ENCODE results near the gene TSPAN17. TPM values are rescaled to one million over a fixed set of nuclear protein-coding genes. Genes with fewer than 3 reads are reported as not detected.

The TSPAN17 gene
- total and polyA plus RNA-seq, 9 of the 15 experiments (the other 6 are each of a cell fraction or from before 2014, with no cell fraction given), result 0.73 to 58.3 (median 34.5) TPM

GRCh38 chr5:176648474-176649194 lies 1.4 kb downstream of the TSPAN17 start (continued):
- TF ChIP-seq ETS1 (conservative IDR thresholded peaks at IDR 0.05; ENCODE audit: control insufficient read depth, low read depth, low read length), result 0 out of 2 replicates have a peak, but pooled peaks have one; percentile 31
- TF ChIP-seq POLR2AphosphoS5 (IDR thresholded peaks at IDR 0.05; ENCODE audit: control insufficient read depth, insufficient read depth, low read depth, low read length), result peak; percentile 95
- no peak for TF ChIP-seq ZKSCAN3 (CRISPR knock-in tag; IDR thresholded peaks at IDR 0.05)
- peak; percentile 50; the same call in 1 of the 2 replicates for TF ChIP-seq SMARCC2 (IDR thresholded peaks at IDR 0.05; ENCODE audit: low read depth)
- TF ChIP-seq, protein P1, sequence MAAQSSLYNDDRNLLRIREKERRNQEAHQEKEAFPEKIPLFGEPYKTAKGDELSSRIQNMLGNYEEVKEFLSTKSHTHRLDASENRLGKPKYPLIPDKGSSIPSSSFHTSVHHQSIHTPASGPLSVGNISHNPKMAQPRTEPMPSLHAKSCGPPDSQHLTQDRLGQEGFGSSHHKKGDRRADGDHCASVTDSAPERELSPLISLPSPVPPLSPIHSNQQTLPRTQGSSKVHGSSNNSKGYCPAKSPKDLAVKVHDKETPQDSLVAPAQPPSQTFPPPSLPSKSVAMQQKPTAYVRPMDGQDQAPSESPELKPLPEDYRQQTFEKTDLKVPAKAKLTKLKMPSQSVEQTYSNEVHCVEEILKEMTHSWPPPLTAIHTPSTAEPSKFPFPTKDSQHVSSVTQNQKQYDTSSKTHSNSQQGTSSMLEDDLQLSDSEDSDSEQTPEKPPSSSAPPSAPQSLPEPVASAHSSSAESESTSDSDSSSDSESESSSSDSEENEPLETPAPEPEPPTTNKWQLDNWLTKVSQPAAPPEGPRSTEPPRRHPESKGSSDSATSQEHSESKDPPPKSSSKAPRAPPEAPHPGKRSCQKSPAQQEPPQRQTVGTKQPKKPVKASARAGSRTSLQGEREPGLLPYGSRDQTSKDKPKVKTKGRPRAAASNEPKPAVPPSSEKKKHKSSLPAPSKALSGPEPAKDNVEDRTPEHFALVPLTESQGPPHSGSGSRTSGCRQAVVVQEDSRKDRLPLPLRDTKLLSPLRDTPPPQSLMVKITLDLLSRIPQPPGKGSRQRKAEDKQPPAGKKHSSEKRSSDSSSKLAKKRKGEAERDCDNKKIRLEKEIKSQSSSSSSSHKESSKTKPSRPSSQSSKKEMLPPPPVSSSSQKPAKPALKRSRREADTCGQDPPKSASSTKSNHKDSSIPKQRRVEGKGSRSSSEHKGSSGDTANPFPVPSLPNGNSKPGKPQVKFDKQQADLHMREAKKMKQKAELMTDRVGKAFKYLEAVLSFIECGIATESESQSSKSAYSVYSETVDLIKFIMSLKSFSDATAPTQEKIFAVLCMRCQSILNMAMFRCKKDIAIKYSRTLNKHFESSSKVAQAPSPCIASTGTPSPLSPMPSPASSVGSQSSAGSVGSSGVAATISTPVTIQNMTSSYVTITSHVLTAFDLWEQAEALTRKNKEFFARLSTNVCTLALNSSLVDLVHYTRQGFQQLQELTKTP (IDR thresholded peaks at IDR 0.05; ENCODE audit: low read depth in 1 of 2, partially characterized antibody in 2 of 2), result no peak
- TF ChIP-seq ZNF696 (CRISPR knock-in tag; conservative IDR thresholded peaks at IDR 0.05), result no peak
- TF ChIP-seq, protein P2, sequence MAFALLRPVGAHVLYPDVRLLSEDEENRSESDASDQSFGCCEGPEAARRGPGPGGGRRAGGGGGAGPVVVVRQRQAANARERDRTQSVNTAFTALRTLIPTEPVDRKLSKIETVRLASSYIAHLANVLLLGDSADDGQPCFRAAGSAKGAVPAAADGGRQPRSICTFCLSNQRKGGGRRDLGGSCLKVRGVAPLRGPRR (CRISPR knock-in tag; IDR thresholded peaks at IDR 0.05), result no peak
- TF ChIP-seq PTBP1 (IDR thresholded peaks at IDR 0.05; ENCODE audit: low read depth, low read length), result peak; percentile 79; the same call in 1 of the 2 replicates
- peak; percentile 42; the same call in 1 of the 2 replicates for TF ChIP-seq CREM (IDR thresholded peaks at IDR 0.05; ENCODE audit: low read depth)
- TF ChIP-seq TEAD4 (IDR thresholded peaks at IDR 0.05; ENCODE audit: low read length), result peak; percentile 96
- TF ChIP-seq TEAD4 (CRISPR knock-in tag; IDR thresholded peaks at IDR 0.05; ENCODE audit: borderline replicate concordance), result no peak
- TF ChIP-seq SP1 (CRISPR knock-in tag; IDR thresholded peaks at IDR 0.05), result no peak
- no peak for TF ChIP-seq RBM22 (IDR thresholded peaks at IDR 0.05; ENCODE audit: low read depth, low read length, poor library complexity, severe bottlenecking)
- TF ChIP-seq RCOR1 (IDR thresholded peaks at IDR 0.05; ENCODE audit: borderline replicate concordance in 1 of 2, low read depth in 2 of 2, low read length in 2 of 2), result peak; percentile 35 to 67; a peak in 3 of 4 replicates
- TF ChIP-seq, protein P3, sequence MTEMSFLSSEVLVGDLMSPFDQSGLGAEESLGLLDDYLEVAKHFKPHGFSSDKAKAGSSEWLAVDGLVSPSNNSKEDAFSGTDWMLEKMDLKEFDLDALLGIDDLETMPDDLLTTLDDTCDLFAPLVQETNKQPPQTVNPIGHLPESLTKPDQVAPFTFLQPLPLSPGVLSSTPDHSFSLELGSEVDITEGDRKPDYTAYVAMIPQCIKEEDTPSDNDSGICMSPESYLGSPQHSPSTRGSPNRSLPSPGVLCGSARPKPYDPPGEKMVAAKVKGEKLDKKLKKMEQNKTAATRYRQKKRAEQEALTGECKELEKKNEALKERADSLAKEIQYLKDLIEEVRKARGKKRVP (CRISPR knock-in tag; IDR thresholded peaks at IDR 0.05), result no peak
- TF ChIP-seq FOXM1 (IDR thresholded peaks at IDR 0.05; ENCODE audit: low read depth), result peak; percentile 75; the same call in 1 of the 2 replicates
- TF ChIP-seq FOXM1 (CRISPR knock-in tag; IDR thresholded peaks at IDR 0.05; ENCODE audit: low read depth), result no peak
- TF ChIP-seq SAFB2 (IDR thresholded peaks at IDR 0.05; ENCODE audit: borderline replicate concordance, low read depth, low read length, severe bottlenecking), result no peak
- no peak for TF ChIP-seq RBM39 (optimal IDR thresholded peaks at IDR 0.05; ENCODE audit: low read depth, low read length)
- no peak for TF ChIP-seq RAD21 (CRISPR knock-in tag; conservative IDR thresholded peaks at IDR 0.05 in 1 of 2, IDR thresholded peaks at IDR 0.05 in 1 of 2)
